NCI-H2196 treated with DMSO at 0.1 percent for 48 hours (cell line): Measurements from ENCODE around the gene ACSS3.
"Not testable (repeated sequence)": the region's sequence is repeated elsewhere in the genome, so short reads cannot be mapped to it uniquely, and the experiment has no call there.

Experiments
- DNase-seq: peaks from one replicate; lab custom pipeline; 2025; ENCODE audit not compliant: unreplicated experiment; lab: John Stamatoyannopoulos, UW

ACSS3 gene

DNA sequence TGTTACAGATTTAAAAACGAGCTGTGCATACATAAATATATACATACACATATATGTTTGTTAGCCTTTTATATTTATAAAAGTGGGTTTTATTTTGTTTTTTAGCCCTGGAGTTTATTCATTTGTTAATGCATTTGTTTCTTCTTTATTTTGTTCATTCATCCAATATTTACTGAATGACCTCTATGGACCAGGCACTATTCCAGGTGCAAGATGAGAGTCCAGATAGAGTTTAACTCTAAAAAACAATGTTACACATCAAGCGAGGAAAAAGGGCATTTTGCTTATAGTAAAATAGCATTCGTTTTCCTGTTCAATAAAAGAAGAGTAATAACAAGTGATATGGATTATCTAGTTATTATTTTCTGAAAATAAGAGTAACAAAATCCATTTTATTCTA, 14.2 kb downstream of the ACSS3 start:
- no peak for DNase-seq

DNA sequence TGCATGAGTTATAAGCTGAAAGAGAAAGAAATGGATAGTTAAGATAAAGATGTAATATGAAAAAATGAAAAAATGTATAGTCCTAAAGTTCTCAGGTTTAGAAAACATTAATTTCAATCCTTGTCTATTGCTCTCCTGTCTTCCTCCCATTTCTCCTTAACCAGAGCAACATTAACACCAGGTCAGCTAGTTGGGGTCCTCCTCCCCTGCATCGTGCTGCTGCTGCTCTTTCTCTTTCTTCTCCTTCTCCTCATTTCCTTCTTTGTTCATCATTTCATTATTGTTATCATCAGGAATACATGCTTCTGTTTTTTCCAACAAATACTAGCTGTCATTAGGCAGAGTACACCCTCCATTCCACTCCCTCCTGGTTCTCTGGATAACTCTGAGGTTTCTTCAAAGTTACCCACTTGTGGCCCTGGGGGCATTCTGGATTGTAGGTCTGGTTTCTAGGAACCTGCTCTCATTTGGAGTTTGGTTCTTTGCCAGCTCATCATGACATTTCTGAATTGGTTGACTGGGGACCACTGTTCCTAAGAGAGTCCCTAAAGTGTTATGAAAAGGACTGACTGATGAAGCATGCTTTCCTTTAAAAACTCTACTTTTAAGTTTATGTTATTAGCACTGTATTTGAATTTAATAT, 17.0 kb downstream of the ACSS3 start:
- no peak for DNase-seq

DNA sequence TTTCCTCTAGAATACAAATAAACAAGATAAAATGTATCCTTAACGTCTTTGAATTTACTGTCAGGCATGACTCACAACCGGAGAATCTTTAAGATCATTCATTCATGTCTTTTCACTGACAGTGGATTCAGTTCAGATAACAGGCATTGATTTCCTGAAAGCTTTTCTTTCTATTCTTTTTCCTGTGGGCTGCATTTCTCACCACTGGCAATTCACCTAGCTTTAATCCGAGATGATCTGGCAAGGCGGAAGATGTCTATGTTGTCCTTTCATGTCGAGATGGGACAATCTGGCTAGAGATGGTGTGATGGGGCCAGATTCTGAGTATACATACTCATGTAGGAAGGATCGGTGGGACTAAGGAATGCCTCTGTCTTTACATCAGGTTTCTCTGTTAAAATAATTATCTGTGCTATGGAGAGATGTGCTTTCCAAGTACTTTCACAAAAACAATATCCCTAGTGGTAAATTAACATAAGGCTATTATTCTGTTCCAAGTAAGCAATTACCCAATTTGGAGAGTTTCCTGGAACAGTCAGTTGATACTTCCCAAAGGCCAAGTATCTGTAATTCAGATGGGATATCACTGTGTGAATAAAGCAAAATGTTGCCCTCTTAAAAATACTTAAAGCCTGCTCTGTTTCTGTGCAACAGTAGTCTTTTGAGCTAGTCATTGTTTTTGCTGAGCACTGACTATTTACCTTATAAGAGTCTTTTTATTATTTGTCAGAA, 17.8 kb downstream of the ACSS3 start:
- DNase-seq: no peak

DNA sequence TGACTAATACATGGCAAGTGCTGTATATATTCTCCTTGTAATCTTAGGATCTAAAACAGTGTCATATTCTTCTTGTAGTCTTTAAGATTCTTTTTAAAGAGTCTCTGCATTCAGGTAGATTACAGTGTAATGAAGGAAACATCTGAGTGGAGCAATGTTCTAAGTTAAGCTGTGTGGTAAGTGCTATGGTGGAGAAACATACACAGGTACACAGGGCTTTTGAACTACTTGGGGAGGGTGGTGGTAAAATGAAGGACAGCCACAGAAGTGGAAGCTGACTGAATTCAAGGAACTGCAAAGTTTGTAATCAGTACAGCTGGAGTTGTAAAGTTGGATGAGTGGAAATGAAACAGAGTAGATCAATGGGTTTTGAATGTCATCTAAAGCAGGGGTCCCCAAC, 27.8 kb downstream of the ACSS3 start:
- no peak for DNase-seq

DNA sequence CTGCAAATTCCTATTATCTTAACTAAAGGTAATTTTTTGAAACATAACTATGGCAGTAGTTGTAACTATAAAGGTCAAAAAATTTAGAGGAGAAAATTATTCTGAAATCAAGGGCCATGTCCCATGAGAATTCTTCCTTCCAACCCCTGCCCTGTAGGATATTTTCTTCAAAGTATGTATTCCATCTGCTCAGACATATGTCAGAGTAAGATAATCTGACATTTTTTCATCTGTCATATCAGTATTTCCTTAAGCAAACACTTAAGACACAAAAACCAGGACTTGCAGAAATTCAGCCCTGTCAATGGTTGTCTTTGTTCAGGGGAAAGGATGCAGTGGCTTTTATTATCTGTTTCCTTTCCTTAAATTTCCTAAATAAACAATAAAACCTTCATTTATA, 36.3 kb downstream of the ACSS3 start:
- DNase-seq: no peak

DNA sequence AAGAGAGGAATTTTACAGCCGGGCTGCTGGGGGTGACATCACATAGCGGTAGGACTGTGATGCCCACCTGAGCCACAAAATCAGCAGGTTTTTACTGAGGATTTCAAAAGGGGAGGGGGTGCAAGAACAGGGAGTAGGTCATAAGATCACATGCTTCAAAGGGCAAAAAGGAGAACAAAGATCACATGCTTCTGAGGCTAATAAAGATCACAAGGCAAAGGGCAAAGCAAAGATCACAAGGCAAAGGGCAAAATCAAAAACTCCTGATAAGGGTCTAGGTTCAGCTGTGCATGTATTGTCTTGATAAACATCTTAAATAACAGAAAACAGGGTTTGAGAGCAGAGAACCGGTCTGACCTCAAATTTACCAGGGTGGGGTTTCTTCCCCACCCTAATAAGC, 41.2 kb downstream of the ACSS3 start:
- DNase-seq: not testable (repeated sequence)

DNA sequence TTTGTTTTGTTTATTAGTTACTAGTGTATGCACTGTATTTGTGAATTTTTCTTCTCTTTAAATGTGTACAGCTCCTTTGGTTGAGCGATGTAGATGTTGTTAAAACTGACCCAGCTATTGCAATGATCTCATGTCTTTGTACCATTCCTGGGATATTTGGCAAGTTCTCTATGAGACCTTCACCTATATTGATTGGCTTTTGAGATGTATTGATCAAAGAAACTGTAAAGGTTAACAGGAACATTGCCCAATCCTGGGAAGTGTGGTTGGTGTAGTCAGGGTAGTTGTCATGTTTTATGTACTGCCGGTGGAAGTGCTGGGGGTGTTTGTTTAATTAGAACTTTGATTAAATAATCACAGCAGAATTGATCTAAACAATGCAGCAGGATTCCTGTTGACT, 43.1 kb downstream of the ACSS3 start:
- DNase-seq: no peak

DNA sequence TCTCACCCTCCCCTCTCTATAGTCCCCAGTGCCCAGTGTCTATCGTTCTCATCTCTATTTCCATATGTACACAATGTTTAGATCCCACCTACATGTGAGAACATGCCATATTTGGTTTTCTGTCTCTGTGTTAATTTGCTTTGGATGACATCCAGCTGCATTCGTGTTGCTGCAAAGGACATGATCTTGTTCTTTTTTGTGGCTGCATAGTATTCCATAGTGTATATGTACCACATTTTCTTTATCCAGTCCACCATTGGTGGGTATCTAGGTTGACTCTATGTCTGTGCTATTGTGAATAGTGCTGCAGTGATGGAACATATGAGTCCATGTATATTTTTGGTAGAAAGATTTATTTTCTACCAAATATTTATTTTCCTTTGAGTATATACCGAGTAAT, 45.7 kb downstream of the ACSS3 start:
- DNase-seq: no peak

DNA sequence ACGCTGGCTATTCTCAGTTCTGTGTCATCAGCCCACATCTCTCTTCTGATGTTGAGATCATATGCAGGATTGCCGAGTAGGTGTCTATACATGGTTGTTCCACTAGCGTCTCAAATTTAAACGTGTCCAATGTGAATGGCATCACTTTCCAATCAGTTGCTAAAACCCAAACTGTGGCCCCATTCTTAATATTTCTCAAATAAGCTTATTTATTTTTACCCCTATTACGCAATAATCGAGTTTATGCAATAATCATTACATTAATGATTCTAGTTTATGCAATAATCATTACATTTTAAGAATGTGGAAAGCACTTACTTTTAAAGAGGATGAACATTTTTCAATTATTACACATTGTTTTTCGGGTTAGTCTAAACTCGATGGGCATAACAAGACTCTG, 47.8 kb downstream of the ACSS3 start:
- DNase-seq: no peak

DNA sequence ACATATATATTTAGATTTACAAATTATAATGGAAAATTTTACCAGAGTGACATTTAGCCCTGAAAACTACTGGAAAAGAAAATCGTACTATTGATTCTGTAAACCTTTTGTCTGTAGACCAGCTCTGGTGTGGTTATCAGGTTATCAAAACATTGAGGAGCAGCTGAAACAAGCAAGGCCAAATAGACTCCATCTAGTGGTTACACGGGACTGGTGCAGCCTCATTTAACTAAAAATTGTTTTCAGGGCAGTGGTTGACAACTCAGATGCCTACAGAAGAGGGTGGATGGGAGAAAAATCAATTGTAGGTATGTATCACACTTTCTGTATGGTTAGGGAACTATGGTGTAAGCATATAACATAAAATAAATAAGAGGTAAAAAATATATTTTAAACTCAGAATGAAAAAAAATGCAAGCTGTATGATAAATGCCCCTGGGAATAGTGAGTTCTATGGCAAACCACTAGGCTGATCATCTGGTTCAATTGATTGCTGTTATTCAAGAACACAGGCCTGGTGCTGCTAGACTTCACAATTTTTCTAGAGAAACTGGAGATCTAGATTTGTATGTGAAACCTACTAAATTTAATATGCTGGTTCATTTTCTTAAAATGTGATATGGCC, 51.2 kb downstream of the ACSS3 start:
- no peak for DNase-seq

DNA sequence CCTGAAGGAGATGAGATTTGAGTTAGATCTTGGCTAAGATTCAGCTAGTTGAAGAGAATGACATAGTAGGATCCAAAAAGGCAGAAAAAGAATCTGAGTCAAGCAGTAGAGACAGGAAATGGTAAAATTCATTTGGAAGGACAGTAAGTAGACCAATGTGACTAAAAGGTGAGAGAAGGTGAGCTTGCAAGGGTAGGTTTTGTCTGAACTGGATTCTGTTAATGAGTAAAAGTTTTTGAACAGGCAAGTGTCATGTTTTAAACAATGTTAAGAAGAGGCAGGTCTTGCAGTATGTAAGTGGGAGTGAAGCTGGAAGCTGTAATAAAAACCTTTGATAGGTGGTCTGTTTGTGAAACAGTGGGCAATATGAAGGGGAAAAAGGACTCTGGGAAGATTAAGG, 58.6 kb downstream of the ACSS3 start:
- no peak for DNase-seq

DNA sequence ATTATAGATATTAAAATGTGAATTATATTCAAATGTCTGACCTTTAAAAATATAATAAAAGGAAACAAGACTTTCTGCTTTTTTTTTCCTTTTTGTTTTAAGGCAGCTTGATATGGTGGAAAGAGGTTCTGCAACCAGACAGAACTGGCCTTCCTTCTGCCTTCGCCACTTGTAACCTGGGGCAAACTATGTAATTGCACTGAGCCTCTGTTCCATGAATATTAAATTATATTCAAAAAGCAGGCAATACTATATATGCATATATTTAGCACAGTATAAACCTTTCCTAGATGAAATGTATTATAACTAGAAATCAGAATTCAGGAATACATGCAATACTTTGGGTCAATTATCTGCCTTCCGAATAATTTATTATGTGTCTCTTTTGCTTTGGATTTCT, 59.9 kb downstream of the ACSS3 start:
- no peak for DNase-seq

DNA sequence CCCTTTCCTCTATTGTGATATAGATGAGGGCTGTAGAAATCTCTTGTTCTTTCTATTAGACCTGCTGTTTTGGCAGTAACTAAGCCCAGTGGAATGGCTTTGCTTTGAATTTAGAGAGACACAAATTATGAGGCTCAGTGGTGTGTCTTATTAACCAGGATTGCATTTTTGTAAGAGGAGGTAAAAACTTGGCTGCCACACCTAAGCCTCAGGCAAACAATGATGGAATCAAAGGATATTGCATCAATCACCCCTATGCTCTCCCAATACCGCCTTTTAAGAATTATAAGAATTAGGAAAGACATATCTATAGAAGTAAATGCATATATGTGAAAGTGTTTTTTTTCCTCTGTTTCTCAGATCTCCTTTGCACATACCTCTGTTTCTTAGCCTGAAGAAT, 63.3 kb downstream of the ACSS3 start:
- DNase-seq: no peak

DNA sequence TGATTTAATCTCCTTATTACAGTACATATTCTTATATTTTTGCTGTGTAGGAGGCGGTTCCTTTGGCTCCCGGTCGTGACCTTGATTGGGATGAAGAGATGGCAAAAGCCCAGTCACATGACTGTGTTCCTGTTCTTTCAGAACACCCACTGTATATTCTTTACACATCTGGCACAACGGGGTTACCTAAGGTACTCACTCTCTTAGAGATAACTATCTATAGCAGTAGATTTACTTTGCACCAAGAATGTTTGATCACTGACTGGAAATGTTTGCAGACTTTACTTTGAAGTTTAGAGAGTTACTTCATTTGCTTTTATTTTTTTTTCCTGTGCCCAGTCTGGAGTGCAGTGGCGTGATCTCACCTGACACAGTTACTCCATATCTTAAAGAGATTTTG, 65.2 kb downstream of the ACSS3 start:
- DNase-seq: no peak

DNA sequence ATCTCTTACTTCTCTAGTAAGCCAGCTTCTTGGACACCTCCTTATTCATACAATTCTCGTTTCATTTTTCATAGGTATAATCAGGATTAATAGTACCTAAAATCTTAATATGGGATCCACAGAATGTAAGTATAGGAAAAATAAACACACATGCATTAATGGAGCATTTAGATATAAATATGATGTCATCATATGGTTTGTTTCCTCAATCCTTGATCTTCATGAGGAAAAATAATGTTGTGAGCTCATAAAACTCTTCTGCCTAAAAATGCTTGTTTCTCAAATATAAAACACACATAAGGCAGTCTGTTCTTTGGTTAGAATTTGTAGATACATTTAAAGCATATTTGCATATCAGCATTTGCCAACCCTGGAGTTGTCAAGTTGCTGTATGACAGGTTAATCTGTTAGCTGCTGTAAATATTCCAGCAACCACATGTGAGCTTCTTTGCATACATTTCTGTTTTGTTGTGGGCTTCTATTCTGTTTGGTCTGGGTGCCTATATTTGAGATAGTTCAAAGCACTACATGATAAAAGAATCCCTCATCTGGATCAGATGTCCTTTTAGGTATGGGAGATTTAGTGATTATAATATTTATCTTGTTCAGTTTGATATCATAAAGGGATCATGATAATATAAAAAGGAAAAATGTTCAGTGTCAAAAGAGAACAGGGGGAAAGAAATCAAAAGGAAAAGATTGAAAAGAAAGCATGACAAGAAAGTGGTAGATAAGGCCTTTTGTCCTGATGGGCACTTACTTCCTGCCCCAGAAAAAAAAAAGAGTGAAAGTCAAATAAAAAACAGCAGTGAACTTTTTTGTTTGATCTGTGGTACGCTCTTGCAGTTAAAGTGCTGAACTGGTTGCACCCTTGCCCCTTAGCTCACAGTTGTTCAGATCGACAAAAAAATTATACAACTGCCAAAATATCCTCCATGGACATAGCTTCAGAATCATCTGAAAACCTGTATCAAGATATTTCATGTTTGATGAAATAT, 68.6 kb downstream of the ACSS3 start:
- DNase-seq: no peak

DNA sequence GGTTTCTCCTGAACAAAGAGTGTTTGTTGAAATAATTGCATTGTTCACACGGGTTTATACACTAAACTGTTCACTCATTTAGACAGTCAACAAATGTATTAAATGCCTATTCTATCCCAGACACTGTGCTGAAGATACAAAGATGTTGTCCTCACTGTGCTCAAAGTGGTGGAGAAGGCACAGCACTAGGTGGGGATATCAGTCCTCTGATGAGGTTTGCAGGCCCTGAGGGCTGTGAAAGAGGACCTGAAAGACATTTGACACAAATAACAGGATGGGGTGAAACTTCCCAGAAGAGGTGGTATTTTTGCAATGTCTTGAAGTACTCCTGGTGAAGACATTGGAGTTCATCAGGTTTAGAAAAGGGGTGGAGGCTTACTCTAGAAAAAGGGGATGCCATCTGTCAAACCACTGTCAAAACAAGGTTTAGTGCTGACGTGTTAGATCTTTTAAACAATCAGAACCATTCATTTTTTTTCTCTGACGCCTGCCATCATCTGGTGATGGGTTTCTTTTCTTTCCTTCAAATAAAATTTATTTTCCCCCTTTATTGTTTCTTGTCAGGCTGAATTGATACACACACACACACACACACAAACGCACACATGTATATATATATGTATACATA, 69.5 kb downstream of the ACSS3 start:
- DNase-seq: no peak

DNA sequence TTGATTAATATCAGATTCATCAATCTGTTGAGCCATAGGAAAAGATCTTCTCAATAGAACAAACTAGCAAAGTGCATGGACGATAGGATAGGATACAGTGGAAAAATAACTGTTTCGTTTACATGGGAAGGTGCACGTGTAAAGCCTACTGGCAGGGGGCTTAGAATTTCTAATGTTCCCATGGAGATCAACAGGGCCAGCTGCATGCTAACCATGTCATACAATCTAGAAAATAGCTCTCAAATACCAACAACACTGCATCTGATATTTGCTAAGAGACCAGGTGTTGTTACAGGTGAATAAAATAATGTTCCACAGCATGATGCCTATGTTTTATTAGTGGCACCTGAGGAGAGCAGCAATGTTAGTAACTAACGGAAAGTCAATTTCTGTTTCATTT, 72.5 kb downstream of the ACSS3 start:
- DNase-seq: no peak

DNA sequence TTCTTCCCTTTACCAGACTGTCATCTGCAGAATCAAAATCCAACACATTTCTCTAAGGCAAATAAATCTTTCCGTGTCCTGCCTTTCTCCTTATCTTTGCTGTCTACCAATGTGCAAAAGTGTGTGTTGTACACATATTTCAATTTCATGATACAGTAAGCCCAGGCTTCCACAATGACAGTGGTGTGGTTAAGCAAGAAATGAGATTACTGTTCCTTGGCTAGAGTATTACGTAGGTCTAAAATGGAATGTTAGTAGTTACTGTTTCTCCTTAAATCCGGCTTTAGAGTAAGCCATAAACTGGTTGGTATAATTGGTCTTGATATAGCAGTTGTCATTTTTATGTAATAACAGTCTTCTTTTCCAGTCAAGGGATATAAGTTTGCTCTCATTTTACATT, 82.0 kb downstream of the ACSS3 start:
- DNase-seq: no peak

DNA sequence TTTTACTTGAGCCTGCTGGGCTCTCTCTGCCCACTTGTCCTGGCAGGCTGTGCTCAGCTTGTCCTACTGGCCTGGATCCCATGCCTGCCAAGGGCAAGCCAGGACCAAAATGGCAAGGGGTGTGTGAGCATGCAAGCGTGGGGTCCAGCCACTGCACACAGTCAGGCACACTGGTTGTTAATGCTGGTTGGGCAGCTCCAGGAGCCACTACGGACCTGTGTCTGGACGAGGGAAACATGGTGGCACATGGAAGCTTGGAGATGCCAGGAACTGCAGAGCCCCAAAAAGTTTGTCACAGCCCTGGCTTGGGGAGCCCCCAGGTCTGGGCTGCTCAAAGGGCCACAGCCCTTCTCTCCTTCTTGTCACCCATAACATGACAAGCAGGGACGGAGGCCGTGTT, 83.8 kb downstream of the ACSS3 start:
- no peak for DNase-seq

DNA sequence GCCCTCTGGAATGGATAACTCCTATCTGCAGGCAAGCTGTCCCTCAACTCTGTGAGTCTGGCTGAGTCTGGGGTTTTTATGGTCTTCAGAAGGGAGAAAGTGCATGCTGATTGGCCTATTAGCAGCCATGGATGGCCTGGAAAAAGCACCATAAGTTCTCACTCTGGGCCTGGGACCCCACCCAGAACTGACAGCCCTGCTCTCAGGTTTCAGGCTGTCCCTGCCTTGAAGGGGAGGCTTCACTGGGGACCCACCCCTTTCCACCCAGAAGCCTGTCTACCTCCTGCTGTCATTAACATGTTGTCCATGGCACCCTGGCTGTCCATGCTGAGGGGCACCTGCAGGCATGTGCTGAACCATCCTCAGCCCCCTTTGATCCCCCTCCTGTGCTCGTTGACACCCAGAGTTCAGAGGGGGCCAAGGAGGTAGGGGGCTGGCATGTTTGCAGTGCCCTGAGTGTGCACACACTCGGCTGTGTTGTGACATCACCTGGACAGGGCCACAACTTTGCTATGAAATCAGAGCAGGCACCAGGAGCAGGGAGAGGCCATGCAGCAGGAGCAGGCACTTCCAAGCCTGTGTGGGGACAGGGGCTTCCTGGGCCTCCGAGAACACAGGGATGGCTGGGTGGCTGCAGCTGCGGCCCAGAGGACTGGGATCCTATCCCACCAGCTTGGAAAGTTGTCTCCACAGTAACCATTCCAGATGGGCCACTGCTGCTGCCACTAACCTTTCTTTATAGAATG, 84.7 kb downstream of the ACSS3 start:
- no peak for DNase-seq
